Measurements from ENCODE around the gene NRIP1.

The NRIP1 gene

DNA sequence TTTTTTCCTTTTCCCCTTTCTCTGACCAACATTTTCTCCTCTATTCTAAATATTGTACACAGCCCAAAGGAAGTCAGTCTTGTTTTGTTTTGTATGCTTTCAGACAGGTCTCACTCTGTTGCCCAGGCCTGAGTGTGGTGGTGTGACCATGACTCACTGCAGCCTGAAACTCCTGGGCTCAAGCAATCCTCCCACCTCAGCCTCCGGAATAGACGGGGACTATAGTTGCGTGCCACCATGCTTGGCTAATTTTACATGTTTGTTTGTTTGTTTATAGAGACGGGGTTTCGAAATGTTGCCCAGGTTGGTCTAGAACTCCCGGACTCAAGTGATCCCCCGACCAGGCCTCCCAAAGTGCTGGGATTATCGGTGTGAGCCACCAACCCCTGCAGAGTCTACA is 72.8 kb downstream of the NRIP1 start:
- H3K27ac ChIP-seq, result no peak overlapping the region
- H3K9me3 ChIP-seq, result no peaks in the 10 kb centered on the region
- TF ChIP-seq, protein P1, sequence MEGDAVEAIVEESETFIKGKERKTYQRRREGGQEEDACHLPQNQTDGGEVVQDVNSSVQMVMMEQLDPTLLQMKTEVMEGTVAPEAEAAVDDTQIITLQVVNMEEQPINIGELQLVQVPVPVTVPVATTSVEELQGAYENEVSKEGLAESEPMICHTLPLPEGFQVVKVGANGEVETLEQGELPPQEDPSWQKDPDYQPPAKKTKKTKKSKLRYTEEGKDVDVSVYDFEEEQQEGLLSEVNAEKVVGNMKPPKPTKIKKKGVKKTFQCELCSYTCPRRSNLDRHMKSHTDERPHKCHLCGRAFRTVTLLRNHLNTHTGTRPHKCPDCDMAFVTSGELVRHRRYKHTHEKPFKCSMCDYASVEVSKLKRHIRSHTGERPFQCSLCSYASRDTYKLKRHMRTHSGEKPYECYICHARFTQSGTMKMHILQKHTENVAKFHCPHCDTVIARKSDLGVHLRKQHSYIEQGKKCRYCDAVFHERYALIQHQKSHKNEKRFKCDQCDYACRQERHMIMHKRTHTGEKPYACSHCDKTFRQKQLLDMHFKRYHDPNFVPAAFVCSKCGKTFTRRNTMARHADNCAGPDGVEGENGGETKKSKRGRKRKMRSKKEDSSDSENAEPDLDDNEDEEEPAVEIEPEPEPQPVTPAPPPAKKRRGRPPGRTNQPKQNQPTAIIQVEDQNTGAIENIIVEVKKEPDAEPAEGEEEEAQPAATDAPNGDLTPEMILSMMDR (IDR thresholded peaks at IDR 0.05), result no peak
- intact Hi-C loops (cut with DNase I; ENCODE audit: low total_unique reads), result no loop called here
- no peaks in the 10 kb centered on the region for H3K36me3 ChIP-seq
- no peak for DNase-seq
- H3K4me1 ChIP-seq, result peaks cover 0 to 8% (median 3%) of the 10 kb centered on the region in 4 donors
- no peaks in the 10 kb centered on the region for H3K27me3 ChIP-seq
- H3K4me3 ChIP-seq, result no peak overlapping the region

DNA sequence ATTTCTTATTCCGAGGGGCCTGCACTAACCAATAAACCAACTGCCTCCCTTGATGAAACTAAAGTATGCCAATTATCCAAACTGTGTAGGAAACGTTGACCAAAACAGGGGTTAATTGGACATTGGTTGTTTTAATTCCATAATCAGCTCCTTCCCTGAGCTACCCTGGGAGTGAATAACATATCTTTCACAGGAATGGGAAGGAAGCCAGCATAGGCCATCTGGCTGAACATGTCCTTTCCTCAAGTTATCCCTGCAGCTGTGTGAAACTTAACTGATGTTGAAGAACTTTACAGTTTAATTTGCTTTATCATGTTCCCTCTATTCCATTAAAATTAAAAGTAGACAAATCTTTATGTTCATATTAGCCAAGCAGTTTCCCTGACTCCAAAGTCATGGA is 75.4 kb downstream of the NRIP1 start:
- Histone ChIP-seq H3K27ac (no peak overlapping the region), H3K27me3 (no peaks in the 10 kb centered on the region), H3K4me3 (no peak overlapping the region), H3K36me3 (no peaks in the 10 kb centered on the region), H3K4me1 (peaks cover 0 to 4% (median 0%) of the 10 kb centered on the region in 4 donors), H3K9me3 (no peaks in the 10 kb centered on the region)
- intact Hi-C loops (cut with DNase I; ENCODE audit: low total_unique reads), result loop anchor here (10.0 kb wide), 1 partner anchor 205 kb away; no protein-coding TSS in a partner anchor
- TF ChIP-seq, protein P1 (IDR thresholded peaks at IDR 0.05), result no peak
- DNase-seq, result no peak

DNA sequence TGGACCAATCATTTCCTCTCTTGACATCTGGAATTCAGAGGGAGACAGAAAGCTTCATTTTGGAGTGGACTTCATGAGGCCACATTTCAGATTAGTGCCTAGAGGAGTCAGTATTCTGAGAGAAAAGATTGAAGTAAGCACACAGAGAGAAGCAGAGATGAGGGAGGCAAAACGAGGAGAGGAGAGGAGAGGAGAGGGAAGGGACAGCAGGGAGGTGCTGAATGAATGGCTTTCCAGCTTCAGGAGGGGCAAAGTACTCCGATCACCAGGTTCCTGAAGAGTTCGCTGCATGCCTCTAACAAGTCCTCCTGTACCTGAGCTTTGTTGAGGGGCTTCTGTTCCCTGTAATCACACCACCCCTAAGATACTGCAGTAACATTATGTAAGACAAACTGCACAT is 76.0 kb downstream of the NRIP1 start:
- DNase-seq, result no peak
- Histone ChIP-seq H3K4me1 (peaks cover 0 to 4% (median 0%) of the 10 kb centered on the region in 4 donors), H3K9me3 (no peaks in the 10 kb centered on the region), H3K4me3 (no peak overlapping the region), H3K36me3 (peaks cover 0 to 6% (median 0%) of the 10 kb centered on the region in 3 donors), H3K27ac (no peak overlapping the region), H3K27me3 (no peaks in the 10 kb centered on the region)
- TF ChIP-seq, protein P1 (IDR thresholded peaks at IDR 0.05), result no peak
- intact Hi-C loops (cut with DNase I; ENCODE audit: low total_unique reads), result loop anchor here (10.0 kb wide), 1 partner anchor 206 kb away; no protein-coding TSS in a partner anchor

DNA sequence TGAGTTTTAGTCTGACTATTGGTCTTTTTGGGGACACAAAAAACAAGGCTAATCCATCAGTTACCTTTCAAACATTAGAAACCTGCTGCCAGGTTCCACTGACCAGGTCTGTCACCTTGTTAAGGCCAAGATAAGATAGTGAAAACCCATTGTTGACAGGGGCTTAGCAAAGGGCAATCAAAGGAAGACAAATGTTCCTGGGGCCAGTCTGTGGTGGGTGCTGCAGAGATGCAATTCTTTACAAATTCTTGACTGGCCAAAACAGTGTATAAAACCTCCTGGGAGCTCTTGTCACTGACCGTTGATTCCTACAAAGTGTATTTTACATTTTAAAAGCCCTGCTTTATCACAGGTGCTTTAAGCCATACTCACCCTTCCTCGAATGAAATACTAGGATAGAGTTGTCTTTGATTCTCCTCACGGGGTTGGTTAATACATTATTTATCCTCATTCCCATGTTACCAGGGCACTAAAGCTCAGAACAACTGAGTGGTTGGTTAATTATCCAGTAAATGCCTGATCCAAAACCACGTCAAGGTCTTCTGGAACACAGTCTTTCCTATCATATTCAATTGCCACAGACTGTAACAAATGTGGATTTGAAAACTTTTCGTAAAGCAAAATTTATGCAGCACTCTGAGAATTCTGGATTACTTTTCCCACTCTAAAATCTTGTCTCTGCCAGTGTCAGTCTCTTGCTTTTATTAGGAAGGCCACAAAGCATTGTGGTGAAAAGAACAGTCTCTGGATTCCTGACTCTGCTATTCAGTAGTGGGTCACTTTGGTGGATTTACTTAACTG is 77.2 kb downstream of the NRIP1 start:
- Histone ChIP-seq H3K4me1 (peaks cover 0 to 4% (median 0%) of the 10 kb centered on the region in 4 donors), H3K36me3 (peaks cover 0 to 6% (median 0%) of the 10 kb centered on the region in 3 donors), H3K27ac (no peak overlapping the region), H3K4me3 (no peak overlapping the region), H3K9me3 (no peaks in the 10 kb centered on the region), H3K27me3 (no peaks in the 10 kb centered on the region)
- intact Hi-C loops (cut with DNase I; ENCODE audit: low total_unique reads), result loop anchor here (10.0 kb wide), 1 partner anchor 207 kb away; no protein-coding TSS in a partner anchor
- TF ChIP-seq, protein P1 (IDR thresholded peaks at IDR 0.05), result no peak
- DNase-seq, result no peak

DNA sequence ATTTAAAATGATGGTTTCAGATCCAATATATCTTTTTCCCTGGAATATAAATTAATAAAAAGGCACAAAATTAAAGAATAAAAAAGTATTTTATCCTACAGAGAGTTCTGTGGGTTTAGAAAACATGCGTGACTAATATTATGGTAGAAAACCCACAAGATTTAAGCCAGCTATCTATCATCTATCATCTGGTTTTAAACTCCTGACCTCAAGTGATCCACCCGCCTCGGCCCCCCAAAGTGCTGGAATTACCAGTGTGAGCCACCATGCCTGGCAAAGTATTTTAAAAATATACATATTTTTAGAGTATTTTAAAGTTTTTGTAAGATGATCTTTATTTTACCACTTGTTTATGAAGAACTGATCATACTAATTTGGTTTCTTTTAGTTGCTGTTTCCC is 79.5 kb downstream of the NRIP1 start:
- Histone ChIP-seq H3K27me3 (no peaks in the 10 kb centered on the region), H3K9me3 (no peaks in the 10 kb centered on the region), H3K4me1 (peaks cover 0 to 4% (median 0%) of the 10 kb centered on the region in 4 donors), H3K4me3 (no peak overlapping the region), H3K36me3 (peaks cover 0 to 6% (median 0%) of the 10 kb centered on the region in 3 donors), H3K27ac (no peak overlapping the region)
- TF ChIP-seq, protein P1 (IDR thresholded peaks at IDR 0.05), result no peak
- DNase-seq, result no peak
- intact Hi-C loops (cut with DNase I; ENCODE audit: low total_unique reads), result loop anchor here (10.0 kb wide), 1 partner anchor 209 kb away; no protein-coding TSS in a partner anchor
